SK-MEL-5 (cell line): ENCODE measurements around the gene FBXO28. TPM values are rescaled to one million over a fixed set of nuclear protein-coding genes. Genes with fewer than 3 reads are reported as not detected.
A peak's percentile ranks its signal among the peaks of the same experiment; 100 is the strongest.

Source experiments
- DNase-seq: peaks from one replicate; pipeline ENCODE4 v3.0.0-alpha.2; 2016; ENCODE audit warnings: low read depth, low spot score
- in situ Hi-C: cut with HindIII; loops from 2 replicates; pipeline ENCODE4 v1.10.0; 2016; ENCODE audit warnings: low sequenced_read_pairs, high pct_unique_total_duplicates, low pct_unique_long_range_greater_than_20kb
- total RNA-seq: library from RNA; depleted of rRNA; stranded (reverse); fragments of >200 nt; shearing (Covaris generic); gene quantifications from 2 replicates; pipeline ENCODE4 v1.2.3, GENCODE V29; 2014

FBXO28 gene
- total RNA-seq, 1 experiment from 2014 or later = 37.3 TPM

GRCh38 chr1:224172229-224172628 is 58.3 kb downstream of the FBXO28 start:
- in situ Hi-C loops = no loop called here
- no peak for DNase-seq

- DNase-seq = no peak
- in situ Hi-C loops = no loop called here
Observed at GRCh38 chr1:224173523-224173922, 59.6 kb downstream of the FBXO28 start.

GRCh38 chr1:224175617-224176016 is 61.7 kb downstream of the FBXO28 start:
- DNase-seq = no peak
- in situ Hi-C loops = no loop called here

- in situ Hi-C loops = no loop called here
Observed at GRCh38 chr1:224177356-224177999, 63.6 kb downstream of the FBXO28 start.

GRCh38 chr1:224178894-224179293 is 65.0 kb downstream of the FBXO28 start:
- no peak for DNase-seq
- in situ Hi-C loops = no loop called here

More at GRCh38 chr1:224177356-224177999, 63.6 kb downstream of the FBXO28 start:
- no peak for DNase-seq

GRCh38 chr1:224180783-224181452 is 67.0 kb downstream of the FBXO28 start:
- DNase-seq = no peak
- in situ Hi-C loops = no loop called here

GRCh38 chr1:224181453-224181810 is 67.5 kb downstream of the FBXO28 start:
- DNase-seq = no peak

GRCh38 chr1:224182057-224182865 is 68.3 kb downstream of the FBXO28 start:
- no peak for DNase-seq
- in situ Hi-C loops = no loop called here

More at GRCh38 chr1:224181453-224181810, 67.5 kb downstream of the FBXO28 start:
- in situ Hi-C loops = no loop called here

GRCh38 chr1:224182866-224183590 is 69.1 kb downstream of the FBXO28 start, which contains the start of gene DEGS1:
DEGS1 (plus strand) TSS chr1:224183240; CDS start chr1:224183337, 97 bp downstream.
- in situ Hi-C loops = no loop called here
- DNase-seq = peak; percentile 71

GRCh38 chr1:224183591-224184312 is 69.8 kb downstream of the FBXO28 start:
- peak; percentile 43 for DNase-seq
- in situ Hi-C loops = no loop called here

- in situ Hi-C loops = no loop called here
- no peak for DNase-seq
Observed at GRCh38 chr1:224185208-224185607, 71.3 kb downstream of the FBXO28 start.

GRCh38 chr1:224188286-224188685 is 74.4 kb downstream of the FBXO28 start:
- in situ Hi-C loops = no loop called here
- DNase-seq = no peak

- in situ Hi-C loops = no loop called here
- DNase-seq = no peak
Observed at GRCh38 chr1:224189561-224189960, 75.7 kb downstream of the FBXO28 start.

- DNase-seq = no peak
- in situ Hi-C loops = no loop called here
Observed at GRCh38 chr1:224192082-224192788, 78.3 kb downstream of the FBXO28 start.

- in situ Hi-C loops = no loop called here
- DNase-seq = no peak
Observed at GRCh38 chr1:224193319-224193966, 79.5 kb downstream of the FBXO28 start.
